GM15510 (cell line): ENCODE measurements around the gene TAX1BP3.

Experiments used
- POLR2A ChIP-seq: IDR thresholded peaks from 3 replicates; pipeline ENCODE4 v1.6.1; 2011; ENCODE audit warnings: borderline replicate concordance; ENCODE audit not compliant: insufficient read length; ENCODE audit errors: extremely low read depth

The TAX1BP3 gene

GRCh38 chr17:3626831-3627768 is 41.3 kb downstream of the TAX1BP3 start:
- no peak for TF ChIP-seq POLR2A

- no peak for TF ChIP-seq POLR2A
Measured at GRCh38 chr17:3622977-3623594, 45.3 kb downstream of the TAX1BP3 start.

GRCh38 chr17:3621146-3621720 is 47.1 kb downstream of the TAX1BP3 start:
- no peak for TF ChIP-seq POLR2A

- TF ChIP-seq POLR2A, result no peak
Measured at GRCh38 chr17:3615160-3615870, 53.1 kb downstream of the TAX1BP3 start.

- TF ChIP-seq POLR2A, result no peak
Measured at GRCh38 chr17:3613124-3613523, 55.3 kb downstream of the TAX1BP3 start.
